ENCODE data around the gene CLSTN1.

The CLSTN1 gene

GRCh38 chr1:9784508-9785133 is 39.1 kb downstream of the CLSTN1 start:
- DNase-seq (ENCODE audit: low spot score), result peak; percentile 70
- TF ChIP-seq CTCF (IDR thresholded peaks at IDR 0.05; ENCODE audit: extremely low read depth, insufficient read depth, missing control alignments), result peak; percentile 90
- in situ Hi-C loops (cut with MboI; ENCODE audit: low pct_unique_long_range_greater_than_20kb, low sequenced_read_pairs, unreplicated experiment), result loop anchor here (5.0 kb wide), 1 partner anchor 83 kb away; no protein-coding TSS in a partner anchor

GRCh38 chr1:9782897-9783296 is 40.9 kb downstream of the CLSTN1 start:
- in situ Hi-C loops (cut with MboI; ENCODE audit: low pct_unique_long_range_greater_than_20kb, low sequenced_read_pairs, unreplicated experiment), result no loop called here
- no peak for DNase-seq (ENCODE audit: low spot score)
- TF ChIP-seq CTCF (IDR thresholded peaks at IDR 0.05; ENCODE audit: extremely low read depth, insufficient read depth, missing control alignments), result no peak

GRCh38 chr1:9782116-9782751 is 41.5 kb downstream of the CLSTN1 start:
- in situ Hi-C loops (cut with MboI; ENCODE audit: low pct_unique_long_range_greater_than_20kb, low sequenced_read_pairs, unreplicated experiment), result no loop called here
- TF ChIP-seq CTCF (IDR thresholded peaks at IDR 0.05; ENCODE audit: extremely low read depth, insufficient read depth, missing control alignments), result no peak
- no peak for DNase-seq (ENCODE audit: low spot score)

- DNase-seq (ENCODE audit: low spot score), result no peak
- in situ Hi-C loops (cut with MboI; ENCODE audit: low pct_unique_long_range_greater_than_20kb, low sequenced_read_pairs, unreplicated experiment), result no loop called here
- no peak for TF ChIP-seq CTCF (IDR thresholded peaks at IDR 0.05; ENCODE audit: extremely low read depth, insufficient read depth, missing control alignments)
These were observed 43.1 kb downstream of the CLSTN1 start for GRCh38 chr1:9780554-9781110.

GRCh38 chr1:9778905-9779304 is 44.9 kb downstream of the CLSTN1 start:
- in situ Hi-C loops (cut with MboI; ENCODE audit: low pct_unique_long_range_greater_than_20kb, low sequenced_read_pairs, unreplicated experiment), result no loop called here
- no peak for TF ChIP-seq CTCF (IDR thresholded peaks at IDR 0.05; ENCODE audit: extremely low read depth, insufficient read depth, missing control alignments)
- DNase-seq (ENCODE audit: low spot score), result no peak

- DNase-seq (ENCODE audit: low spot score), result no peak
- in situ Hi-C loops (cut with MboI; ENCODE audit: low pct_unique_long_range_greater_than_20kb, low sequenced_read_pairs, unreplicated experiment), result no loop called here
- no peak for TF ChIP-seq CTCF (IDR thresholded peaks at IDR 0.05; ENCODE audit: extremely low read depth, insufficient read depth, missing control alignments)
These were observed 47.1 kb downstream of the CLSTN1 start for GRCh38 chr1:9776685-9777084.

All from GM13977 (cell line).